Fibroblast of peridontal ligament (primary cell): ENCODE measurements around the gene SMIM9.

Source experiments
- DNase-seq: peaks from one replicate; pipeline ENCODE4 v3.0.0-alpha.2; 2010; ENCODE audit errors: extremely low read depth

Gene SMIM9

DNA sequence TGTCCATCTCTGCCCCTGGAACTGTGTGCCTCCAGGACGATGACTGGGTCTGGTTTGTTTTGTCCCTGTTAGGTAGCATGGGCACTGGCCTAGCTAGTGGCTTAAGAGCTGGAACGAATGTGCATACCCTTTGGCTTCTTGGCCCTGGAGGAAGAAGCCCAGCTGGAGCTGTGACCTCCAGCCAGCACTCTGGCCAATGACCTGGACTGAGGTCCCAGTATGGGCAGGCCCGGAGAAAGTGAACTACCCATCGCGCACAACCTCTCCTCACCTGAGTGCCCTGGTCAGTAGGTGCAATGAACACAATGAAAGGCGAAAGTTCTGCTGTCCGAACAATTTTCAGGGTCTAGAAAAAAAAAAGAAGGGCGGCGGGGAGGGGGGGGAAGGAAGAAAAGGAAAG is 53.5 kb downstream of the SMIM9 start:
- DNase-seq = no peak

DNA sequence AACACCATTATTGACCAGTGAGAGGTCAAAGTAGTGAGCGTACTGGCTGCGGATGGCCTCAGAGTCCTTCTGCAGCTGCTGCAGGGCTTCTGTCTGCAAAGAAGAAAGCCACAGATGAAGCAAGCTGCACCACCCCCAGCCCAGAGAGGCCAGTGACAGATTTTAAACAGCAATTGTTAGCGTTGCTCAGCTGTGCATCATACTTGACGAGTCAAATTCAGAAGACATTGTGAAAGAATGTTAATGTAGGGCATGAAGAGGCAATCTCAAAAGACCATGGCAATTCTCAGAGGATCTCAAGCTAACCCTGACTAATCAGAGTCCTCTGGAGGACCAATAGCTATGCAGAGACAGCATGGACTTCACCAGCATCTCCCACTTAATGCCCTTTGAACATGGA is 55.2 kb downstream of the SMIM9 start:
- DNase-seq = peak; percentile 74

DNA sequence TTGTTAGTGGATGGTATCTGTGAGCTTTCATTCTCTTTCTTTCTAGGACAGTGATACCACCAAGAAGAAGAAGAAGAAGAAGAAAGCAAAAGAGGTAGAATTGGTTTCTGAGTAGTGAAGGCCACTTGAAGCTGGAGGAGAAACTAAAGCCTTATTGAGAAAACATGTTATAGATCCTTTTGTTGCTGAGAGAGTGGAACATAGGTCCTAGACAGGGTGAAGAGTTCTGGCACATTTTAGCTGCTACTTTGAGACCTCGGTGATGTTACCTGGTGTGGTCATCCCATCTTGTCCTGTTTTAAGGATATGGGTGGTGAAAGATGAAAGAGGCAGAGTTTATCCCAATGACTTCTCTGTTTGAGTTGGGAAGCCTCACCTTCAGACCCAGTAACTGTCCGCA is 57.7 kb downstream of the SMIM9 start:
- no peak for DNase-seq

DNA sequence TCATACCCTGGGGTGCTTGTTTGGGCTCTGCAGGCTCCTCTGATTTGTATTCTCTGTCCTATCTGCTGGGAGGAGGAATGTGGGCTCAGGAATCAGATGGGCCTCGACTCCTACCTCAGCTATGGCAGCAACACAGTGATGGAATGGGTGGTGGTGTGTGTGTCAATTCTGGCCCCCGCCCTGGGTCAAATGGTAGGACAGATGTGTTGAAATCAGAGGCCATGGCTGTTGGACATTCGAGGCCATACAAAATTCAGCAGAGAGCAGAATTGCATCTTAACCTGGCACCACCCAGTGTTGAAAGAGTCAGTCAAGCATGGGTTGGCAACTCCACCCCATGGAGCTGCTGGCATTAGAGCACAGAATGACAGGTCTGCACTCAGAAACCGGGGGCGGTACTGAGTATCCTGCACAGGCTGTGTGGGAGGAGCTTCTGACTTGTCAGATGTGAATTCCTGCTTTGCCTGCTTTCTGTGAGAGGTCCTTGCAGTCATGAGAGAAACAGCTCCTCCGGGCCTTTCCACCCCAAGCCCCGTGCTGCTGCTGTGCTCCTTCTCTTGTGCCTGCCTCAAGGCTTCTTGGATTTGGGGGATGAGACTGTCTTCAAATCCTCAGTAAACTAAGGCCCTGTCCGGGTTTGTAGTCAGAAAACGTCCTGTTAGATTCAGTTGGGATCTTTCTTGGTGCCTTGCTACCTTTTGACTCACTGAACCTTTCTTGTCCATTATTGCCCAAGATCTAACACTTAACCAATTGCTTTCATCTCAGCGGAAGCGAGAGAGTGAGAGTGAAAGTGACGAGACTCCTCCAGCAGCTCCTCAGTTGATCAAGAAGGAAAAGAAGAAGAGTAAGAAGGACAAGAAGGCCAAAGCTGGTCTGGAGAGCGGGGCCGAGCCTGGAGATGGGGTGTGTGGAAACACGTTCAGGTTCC is 58.8 kb downstream of the SMIM9 start:
- no peak for DNase-seq

DNA sequence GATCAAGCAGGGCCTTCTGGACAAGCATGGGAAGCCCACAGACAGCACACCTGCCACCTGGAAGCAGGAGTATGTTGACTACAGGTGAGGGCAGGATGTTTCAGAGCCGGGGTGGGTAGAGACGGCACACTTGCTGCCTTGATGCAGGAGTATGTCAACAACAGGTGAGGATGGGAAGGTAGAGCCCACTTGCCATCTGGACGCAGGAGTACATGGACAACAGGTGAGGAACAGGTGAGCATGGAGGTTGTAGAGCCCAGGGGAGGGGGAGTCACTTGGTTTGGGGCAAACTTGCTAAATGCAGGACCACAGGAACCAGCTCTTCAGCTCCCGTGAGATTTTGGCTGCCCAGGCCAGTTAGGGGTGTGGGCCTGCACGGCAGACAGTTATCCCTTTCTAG is 59.8 kb downstream of the SMIM9 start:
- DNase-seq = no peak
